ENCODE data around the gene USP34. TPM values are rescaled to one million over a fixed set of nuclear protein-coding genes. Genes with fewer than 3 reads are reported as not detected.
"Not testable (repeated sequence)": the region's sequence is repeated elsewhere in the genome, so short reads cannot be mapped to it uniquely, and the experiment has no call there.

The USP34 gene
- total and polyA plus RNA-seq, 5 donors from 2014 or later, result 16.6 to 197 (median 17.7) TPM

GRCh38 chr2:61468231-61468630, 2.7 kb downstream of the USP34 start:
- not testable (repeated sequence) for DNase-seq; H3K9me3 ChIP-seq (ENCODE audit: control insufficient read depth in 2 of 2, low read length in 2 of 2); H3K9me3 Mint-ChIP-seq; ATAC-seq (ENCODE audit: low read depth in 2 of 2); H3K27ac ChIP-seq (ENCODE audit: insufficient read depth, low read length, poor library complexity, severe bottlenecking); H3K36me3 ChIP-seq (ENCODE audit: control insufficient read depth, insufficient read depth, low read length); H3K36me3 Mint-ChIP-seq; H3K27me3 Mint-ChIP-seq; H3K27me3 ChIP-seq (ENCODE audit: control insufficient read depth, insufficient read depth, low read length)
- peak overlapping the region; percentile 90 for H3K4me3 ChIP-seq (ENCODE audit: low read depth, low read length)
- peak overlapping the region; percentile 97 to 100 (median 98) for H3K4me3 Mint-ChIP-seq
- H3K4me1 Mint-ChIP-seq, result peaks cover 24 to 71% (median 47%) of the 10 kb centered on the region in 4 donors
- H3K27ac Mint-ChIP-seq, result peak overlapping the region in 2 of 3 donors; percentile 38 to 42
- peaks cover 53% of the 10 kb centered on the region for H3K4me1 ChIP-seq (ENCODE audit: control insufficient read depth, insufficient read depth, low read length, poor library complexity, severe bottlenecking)

GRCh38 chr2:61465045-61465444, 5.8 kb downstream of the USP34 start:
- H3K4me1 ChIP-seq (ENCODE audit: control insufficient read depth, insufficient read depth, low read length, poor library complexity, severe bottlenecking), result peaks cover 61% of the 10 kb centered on the region
- no peak overlapping the region for H3K27ac ChIP-seq (ENCODE audit: insufficient read depth, low read length, poor library complexity, severe bottlenecking)
- no peaks in the 10 kb centered on the region for H3K9me3 Mint-ChIP-seq
- peaks cover 5% of the 10 kb centered on the region for H3K36me3 ChIP-seq (ENCODE audit: control insufficient read depth, insufficient read depth, low read length)
- ATAC-seq (ENCODE audit: low read depth in 2 of 2) (no peak), DNase-seq (no peak)
- peak overlapping the region; percentile 32 for H3K4me3 ChIP-seq (ENCODE audit: low read depth, low read length)
- H3K36me3 Mint-ChIP-seq, result peaks cover 3% of the 10 kb centered on the region
- H3K9me3 ChIP-seq (ENCODE audit: control insufficient read depth in 2 of 2, low read length in 2 of 2), result no peaks in the 10 kb centered on the region
- peaks cover 34 to 91% (median 58%) of the 10 kb centered on the region in 4 donors for H3K4me1 Mint-ChIP-seq
- H3K27me3 ChIP-seq (ENCODE audit: control insufficient read depth, insufficient read depth, low read length), result no peaks in the 10 kb centered on the region
- no peaks in the 10 kb centered on the region for H3K27me3 Mint-ChIP-seq
- peak overlapping the region in 3 of 4 donors; percentile 31 to 79 (median 52) for H3K4me3 Mint-ChIP-seq
- H3K27ac Mint-ChIP-seq, result peak overlapping the region in 1 of 3 donors; percentile 15

- Mint-ChIP-seq H3K4me3 (peak overlapping the region; percentile 52 to 79 (median 57)), H3K4me1 (peaks cover 31 to 94% (median 59%) of the 10 kb centered on the region in 4 donors), H3K27me3 (no peaks in the 10 kb centered on the region), H3K9me3 (no peaks in the 10 kb centered on the region), H3K27ac (peak overlapping the region in 1 of 3 donors; percentile 42), H3K36me3 (peaks cover 8% of the 10 kb centered on the region)
- Histone ChIP-seq H3K4me3 (ENCODE audit: low read depth, low read length) (no peak overlapping the region), H3K9me3 (ENCODE audit: control insufficient read depth in 2 of 2, low read length in 2 of 2) (no peaks in the 10 kb centered on the region), H3K27me3 (ENCODE audit: control insufficient read depth, insufficient read depth, low read length) (no peaks in the 10 kb centered on the region), H3K36me3 (ENCODE audit: control insufficient read depth, insufficient read depth, low read length) (peaks cover 5% of the 10 kb centered on the region), H3K27ac (ENCODE audit: insufficient read depth, low read length, poor library complexity, severe bottlenecking) (no peak overlapping the region), H3K4me1 (ENCODE audit: control insufficient read depth, insufficient read depth, low read length, poor library complexity, severe bottlenecking) (peaks cover 57% of the 10 kb centered on the region)
- ATAC-seq (ENCODE audit: low read depth in 2 of 2) (no peak), DNase-seq (no peak)
Measured at GRCh38 chr2:61463769-61464475, 7.0 kb downstream of the USP34 start.

GRCh38 chr2:61461404-61461803, 9.5 kb downstream of the USP34 start:
- peak overlapping the region in 1 of 3 donors; percentile 30 for H3K27ac Mint-ChIP-seq
- H3K4me1 Mint-ChIP-seq, result peaks cover 45 to 95% (median 67%) of the 10 kb centered on the region in 4 donors

GRCh38 chr2:61460163-61460562, 10.7 kb downstream of the USP34 start:
- H3K4me3 Mint-ChIP-seq, result peak overlapping the region in 1 of 4 donors; percentile 21
- Histone ChIP-seq H3K4me3 (ENCODE audit: low read depth, low read length) (no peak overlapping the region), H3K4me1 (ENCODE audit: control insufficient read depth, insufficient read depth, low read length, poor library complexity, severe bottlenecking) (peaks cover 65% of the 10 kb centered on the region), H3K36me3 (ENCODE audit: control insufficient read depth, insufficient read depth, low read length) (peaks cover 3% of the 10 kb centered on the region), H3K9me3 (ENCODE audit: control insufficient read depth in 2 of 2, low read length in 2 of 2) (no peaks in the 10 kb centered on the region), H3K27ac (ENCODE audit: insufficient read depth, low read length, poor library complexity, severe bottlenecking) (no peak overlapping the region), H3K27me3 (ENCODE audit: control insufficient read depth, insufficient read depth, low read length) (no peaks in the 10 kb centered on the region)
- peaks cover 49 to 98% (median 71%) of the 10 kb centered on the region in 4 donors for H3K4me1 Mint-ChIP-seq
- H3K36me3 Mint-ChIP-seq, result peaks cover 22% of the 10 kb centered on the region
- DNase-seq (no peak), ATAC-seq (ENCODE audit: low read depth in 2 of 2) (no peak)
- peak overlapping the region in 1 of 3 donors; percentile 30 for H3K27ac Mint-ChIP-seq
- H3K9me3 Mint-ChIP-seq, result no peaks in the 10 kb centered on the region
- H3K27me3 Mint-ChIP-seq, result no peaks in the 10 kb centered on the region

More at GRCh38 chr2:61461404-61461803, 9.5 kb downstream of the USP34 start:
- Histone ChIP-seq H3K9me3 (ENCODE audit: control insufficient read depth in 2 of 2, low read length in 2 of 2) (no peaks in the 10 kb centered on the region), H3K27ac (ENCODE audit: insufficient read depth, low read length, poor library complexity, severe bottlenecking) (no peak overlapping the region), H3K36me3 (ENCODE audit: control insufficient read depth, insufficient read depth, low read length) (peaks cover 3% of the 10 kb centered on the region), H3K4me1 (ENCODE audit: control insufficient read depth, insufficient read depth, low read length, poor library complexity, severe bottlenecking) (peaks cover 64% of the 10 kb centered on the region), H3K4me3 (ENCODE audit: low read depth, low read length) (no peak overlapping the region), H3K27me3 (ENCODE audit: control insufficient read depth, insufficient read depth, low read length) (no peaks in the 10 kb centered on the region)
- DNase-seq (no peak), ATAC-seq (ENCODE audit: low read depth in 2 of 2) (no peak)
- no peaks in the 10 kb centered on the region for H3K27me3 Mint-ChIP-seq
- H3K9me3 Mint-ChIP-seq, result no peaks in the 10 kb centered on the region
- peak overlapping the region in 1 of 4 donors; percentile 56 for H3K4me3 Mint-ChIP-seq
- peaks cover 12% of the 10 kb centered on the region for H3K36me3 Mint-ChIP-seq

GRCh38 chr2:61456746-61457420, 14.0 kb downstream of the USP34 start:
- Mint-ChIP-seq H3K9me3 (peaks cover 0 to 2% (median 0%) of the 10 kb centered on the region in 7 donors), H3K27ac (peak overlapping the region in 2 of 3 donors; percentile 83 to 89), H3K4me1 (peaks cover 33 to 82% (median 53%) of the 10 kb centered on the region in 4 donors), H3K27me3 (no peaks in the 10 kb centered on the region), H3K4me3 (peak overlapping the region; percentile 18 to 83 (median 76)), H3K36me3 (peaks cover 24% of the 10 kb centered on the region)
- DNase-seq, result no peak
- H3K4me3 ChIP-seq (ENCODE audit: low read depth, low read length), result peak overlapping the region; percentile 68
- peaks cover 3% of the 10 kb centered on the region for H3K36me3 ChIP-seq (ENCODE audit: control insufficient read depth, insufficient read depth, low read length)
- H3K4me1 ChIP-seq (ENCODE audit: control insufficient read depth, insufficient read depth, low read length, poor library complexity, severe bottlenecking), result peaks cover 57% of the 10 kb centered on the region
- no peaks in the 10 kb centered on the region for H3K9me3 ChIP-seq (ENCODE audit: control insufficient read depth in 2 of 2, low read length in 2 of 2)
- peak overlapping the region; percentile 6 for H3K27ac ChIP-seq (ENCODE audit: insufficient read depth, low read length, poor library complexity, severe bottlenecking)
- no peak for ATAC-seq (ENCODE audit: low read depth in 2 of 2)
- H3K27me3 ChIP-seq (ENCODE audit: control insufficient read depth, insufficient read depth, low read length), result no peaks in the 10 kb centered on the region

- Histone ChIP-seq H3K4me1 (ENCODE audit: control insufficient read depth, insufficient read depth, low read length, poor library complexity, severe bottlenecking) (peaks cover 55% of the 10 kb centered on the region), H3K27me3 (ENCODE audit: control insufficient read depth, insufficient read depth, low read length) (no peaks in the 10 kb centered on the region), H3K36me3 (ENCODE audit: control insufficient read depth, insufficient read depth, low read length) (peaks cover 4% of the 10 kb centered on the region), H3K9me3 (ENCODE audit: control insufficient read depth in 2 of 2, low read length in 2 of 2) (no peaks in the 10 kb centered on the region), H3K4me3 (ENCODE audit: low read depth, low read length) (no peak overlapping the region), H3K27ac (ENCODE audit: insufficient read depth, low read length, poor library complexity, severe bottlenecking) (no peak overlapping the region)
- peaks cover 28 to 81% (median 54%) of the 10 kb centered on the region in 4 donors for H3K4me1 Mint-ChIP-seq
- no peak for DNase-seq
- no peak for ATAC-seq (ENCODE audit: low read depth in 2 of 2)
- peaks cover 24% of the 10 kb centered on the region for H3K36me3 Mint-ChIP-seq
- H3K27me3 Mint-ChIP-seq, result no peaks in the 10 kb centered on the region
- H3K9me3 Mint-ChIP-seq, result peaks cover 0 to 2% (median 0%) of the 10 kb centered on the region in 7 donors
- H3K27ac Mint-ChIP-seq, result peak overlapping the region in 2 of 3 donors; percentile 83 to 89
- H3K4me3 Mint-ChIP-seq, result peak overlapping the region in 3 of 4 donors; percentile 46 to 83 (median 81)
Measured at GRCh38 chr2:61456070-61456745, 14.7 kb downstream of the USP34 start.
